HepG2 (cell line): ENCODE results near the gene IQCN. TPM values are rescaled to one million over a fixed set of nuclear protein-coding genes. Genes with fewer than 3 reads are reported as not detected.
A peak's percentile ranks its signal among the peaks of the same experiment; 100 is the strongest.

ENCODE experiments used
- ATAC-seq: fragments of 200-7000 bp; cut with Tn5 transposase; 3 replicates; pipeline ENCODE4 v1.9.1; 2020; ENCODE audit warnings: mild to moderate bottlenecking, moderate library complexity
- BruUV-seq: library from RNA; stranded (reverse); fragments of 400-500 nt; replicated peaks from 2 replicates; lab custom pipeline; 2021; lab: Mats Ljungman, UMichigan
- CTCF ChIA-PET: fragments of 300-600 bp; formaldehyde crosslinking; extraction: SDS; loops from one replicate; lab custom pipeline; 2021; ENCODE audit warnings: low total read pairs, inconsistent platforms, low intra/inter-chr PET ratio; lab: Yijun Ruan, JAX
- POLR2A ChIA-PET: fragments of 350-600 bp; sonication (Branson Sonifier 250); formaldehyde crosslinking; loops from one replicate; lab custom pipeline; 2020; ENCODE audit warnings: antibody characterized with exemption, inconsistent platforms; lab: Yijun Ruan, JAX
- DNase-seq: peaks from one replicate; pipeline ENCODE4 v3.0.0-alpha.2; 2015; ENCODE audit warnings: low spot score
- FAIRE-seq: peaks from 3 replicates; lab custom pipeline; 2011; peaks lifted over from hg19 to GRCh38; lab: Jason Lieb, UNC
- H2AFZ ChIP-seq: one replicate; pipeline ENCODE4 v1.6.1; 2011; ENCODE audit warnings: low read length, inconsistent platforms
- H3K27ac ChIP-seq: fragments of 300-600 bp; 3 replicates; pipeline ENCODE4 v1.8.0; 2011; ENCODE audit warnings: mixed run types, mild to moderate bottlenecking, mixed read lengths, low read length, inconsistent platforms; ENCODE audit not compliant: insufficient read depth; ENCODE audit errors: extremely low read length
- H3K27me3 ChIP-seq, 2 experiments: fragments of 200-600 bp in 1 of 2; 2 replicates in 1 of 2; 3 replicates in 1 of 2; pipeline versions ENCODE4 v1.6.0 to v1.8.0; 2011; ENCODE audit warnings: low read length in 2 of 2, mild to moderate bottlenecking in 2 of 2, moderate library complexity in 2 of 2, inconsistent platforms in 1 of 2; ENCODE audit not compliant: insufficient read depth in 2 of 2, control insufficient read depth in 1 of 2
- H3K36me3 ChIP-seq, 2 experiments: fragments of 200-600 bp in 1 of 2; replicated peaks in 1 of 2; 2 replicates in 1 of 2; 3 replicates in 1 of 2; pipeline versions ENCODE4 v1.5.1 to v1.8.0; 2011; ENCODE audit warnings: low read length in 2 of 2, inconsistent platforms in 1 of 2; ENCODE audit not compliant: insufficient read depth in 2 of 2, control insufficient read depth in 1 of 2
- H3K4me1 ChIP-seq: 2 replicates; pipeline ENCODE4 v1.5.1; 2012; ENCODE audit warnings: low read length, inconsistent platforms; ENCODE audit not compliant: insufficient read depth
- H3K4me2 ChIP-seq: 2 replicates; pipeline ENCODE4 v1.6.0; 2011; ENCODE audit warnings: low read depth, low read length, inconsistent platforms
- H3K4me3 ChIP-seq, 3 experiments: fragments of 200-600 bp in 1 of 3; sonication (generic), shearing (Covaris generic) in 1 of 3; replicated peaks in 1 of 3; 2 replicates each; pipeline ENCODE4 v1.5.1; 2011 to 2016; ENCODE audit warnings: low read length in 3 of 3, inconsistent platforms in 2 of 3, low read depth in 2 of 3, mild to moderate bottlenecking in 2 of 3, control low read depth in 1 of 3, mixed read lengths in 1 of 3; ENCODE audit not compliant: insufficient read depth in 1 of 3
- H3K79me2 ChIP-seq: one replicate; pipeline ENCODE4 v1.6.1; 2011; ENCODE audit warnings: low read length, inconsistent platforms; ENCODE audit not compliant: insufficient read depth
- H3K9ac ChIP-seq: 2 replicates; pipeline ENCODE4 v1.6.0; 2011; ENCODE audit warnings: mild to moderate bottlenecking, low read depth, low read length, inconsistent platforms; ENCODE audit not compliant: insufficient read depth
- H3K9me3 ChIP-seq: 2 replicates; pipeline ENCODE4 v1.5.1; 2012; ENCODE audit warnings: mild to moderate bottlenecking, low read length
- H4K20me1 ChIP-seq: 2 replicates; pipeline ENCODE4 v1.6.0; 2011; ENCODE audit warnings: inconsistent platforms, mild to moderate bottlenecking, low read length, moderate library complexity; ENCODE audit not compliant: insufficient read depth
- RXRA ChIP-seq: sonication (generic); formaldehyde crosslinking; IDR thresholded peaks from 2 replicates; pipeline ENCODE4 v1.5.1; 2020; ENCODE audit warnings: missing genetic modification reagents
- SUZ12 ChIP-seq: fragments of 150-350 bp; IDR thresholded peaks from 2 replicates; pipeline ENCODE4 v1.6.1; 2014; ENCODE audit warnings: low read depth, low read length
- ZNF318 ChIP-seq: sonication (generic); formaldehyde crosslinking; IDR thresholded peaks from 2 replicates; pipeline ENCODE4 v1.4.0; 2020; ENCODE audit warnings: mild to moderate bottlenecking, missing genetic modification reagents
- ZNF678 ChIP-seq: sonication (generic); formaldehyde crosslinking; IDR thresholded peaks from 2 replicates; pipeline ENCODE4 v1.4.0; 2020; ENCODE audit warnings: mild to moderate bottlenecking, missing genetic modification reagents
- ZNF709 ChIP-seq: sonication (generic); formaldehyde crosslinking; IDR thresholded peaks from 2 replicates; pipeline ENCODE4 v1.5.0; 2020; ENCODE audit warnings: mild to moderate bottlenecking, missing genetic modification reagents
- ZZZ3 ChIP-seq: sonication (generic); formaldehyde crosslinking; IDR thresholded peaks from 2 replicates; pipeline ENCODE4 v1.4.0; 2020; ENCODE audit warnings: missing genetic modification reagents, mild to moderate bottlenecking, borderline replicate concordance
- WGBS: methylation state at CpG from one replicate; pipeline ENCODE4 v1.1.6; 2017; ENCODE audit warnings: low lambda C conversion rate; 5-methylcytosine and 5-hydroxymethylcytosine counted together
- in situ Hi-C: cut with HindIII; loops from 2 replicates; pipeline ENCODE4 v1.10.0; 2017; ENCODE audit warnings: low pct_unique_long_range_greater_than_20kb; ENCODE audit not compliant: extremely low pct_ligation_motif_present
- intact Hi-C: fragments of 100-400 bp; cut with micrococcal nuclease; formaldehyde crosslinking; loops from one replicate; pipeline ENCODE4 v1.10.0; 2022; ENCODE audit not compliant: unreplicated experiment
- polyA plus RNA-seq, 8 experiments: library from polyadenylated mRNA; depleted of rRNA in 3 of 8; stranded (reverse) in 7 of 8; unstranded in 1 of 8; fragments of >200 nt; fragmentation: Illumina TruSeq in 4 of 8; extraction: Trizol in 4 of 8; gene quantifications; 2 replicates each; pipeline versions ENCODE4 v1.2.1 to v1.2.3, GENCODE V29; 2011 to 2016; ENCODE audit warnings: low read depth in 4 of 8, missing spikeins in 1 of 8, mixed read lengths in 1 of 8; ENCODE audit not compliant: insufficient read depth in 1 of 8
- total RNA-seq, 5 experiments: library from RNA; depleted of rRNA; stranded (reverse); fragments of >200 nt; fragmentation: Illumina TruSeq; extraction: Trizol; gene quantifications; 2 replicates each; pipeline ENCODE4 v1.2.3, GENCODE V29; 2016; ENCODE audit warnings: low read depth in 1 of 5
- TF ChIP-seq, protein P1 (sequence below), 2 experiments: sonication (generic) in 1 of 2; formaldehyde crosslinking in 1 of 2; IDR thresholded peaks; 2 replicates each; pipeline versions ENCODE4 v1.5.1 to v1.6.1; 2011 to 2020; ENCODE audit warnings: borderline replicate concordance in 1 of 2, low read depth in 1 of 2, low read length in 1 of 2, mild to moderate bottlenecking in 1 of 2, missing genetic modification reagents in 1 of 2, moderate library complexity in 1 of 2
- TF ChIP-seq, protein P2 (sequence below): sonication (generic); formaldehyde crosslinking; IDR thresholded peaks from 2 replicates; pipeline ENCODE4 v1.4.0; 2020; ENCODE audit warnings: missing genetic modification reagents, borderline replicate concordance

The IQCN gene
- total and polyA plus RNA-seq, 2 of the 13 experiments (the other 11 are each of a cell fraction or from before 2014, with no cell fraction given), result 0.04 to 0.18 TPM

DNA sequence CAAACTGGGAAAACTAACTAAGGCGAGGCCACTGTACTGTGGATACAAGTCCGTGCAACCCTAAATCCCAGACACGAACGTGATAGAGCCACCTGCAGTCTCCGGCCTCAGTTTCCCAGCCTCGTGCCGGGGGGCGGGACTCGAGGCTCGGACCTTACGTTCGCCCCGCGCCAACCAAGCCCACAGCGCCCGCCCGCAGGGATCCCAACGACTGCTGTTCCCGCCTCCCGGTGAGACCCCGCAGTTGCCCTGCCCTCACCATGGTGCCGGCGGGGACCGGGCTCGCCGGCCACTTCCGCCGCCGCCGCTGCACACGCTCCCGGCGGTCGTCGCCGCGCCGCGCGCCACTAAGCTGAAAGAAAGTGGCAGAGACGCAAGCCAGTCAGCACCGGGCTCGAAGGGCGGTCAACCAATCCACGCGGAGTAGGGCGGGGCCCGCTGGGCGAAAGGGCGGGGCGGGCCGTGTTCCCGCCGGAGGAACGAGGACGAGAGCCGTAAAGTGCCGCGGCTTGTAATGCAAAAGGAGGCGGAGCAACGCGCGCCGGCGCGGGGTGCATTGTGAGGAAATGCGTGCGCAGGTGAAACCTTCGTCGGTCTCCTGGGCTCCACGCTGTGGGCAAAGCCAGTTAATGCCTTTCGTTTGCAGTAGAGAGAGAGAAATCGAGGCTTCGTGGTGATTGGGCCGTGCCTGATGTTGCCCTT is 48.7 kb upstream of the IQCN start, which contains the start of gene LSM4:
Gene LSM4 (minus strand): TSS at position 318 of the 702 bp plus-strand sequence. CDS start 56 bp downstream, at position 262.
- FAIRE-seq (peak; percentile 94), DNase-seq (peak; percentile 95), ATAC-seq (peak; percentile 88)
- CTCF ChIA-PET, result interaction anchor here (1.1 to 3.5 kb wide), 3 partner anchors 18 to 44 kb away, joined by 3 to 50 read pairs (median 3); no protein-coding TSS in a partner anchor
- in situ Hi-C loops, result loop anchor here (5.0 kb wide), 1 partner anchor 46 kb away; no protein-coding TSS in a partner anchor
- Histone ChIP-seq H2AFZ (no peak within 1 kb of the TSS), H3K27me3 (no peaks in the 10 kb centered on the region), H3K4me1 (peaks cover 73% of the 10 kb centered on the region), H3K9ac (peak within 1 kb of the TSS; percentile 90), H3K4me3 (peak within 1 kb of the TSS; percentile 69 to 80 (median 72)), H4K20me1 (no peaks in the 10 kb centered on the region), H3K27ac (peak within 1 kb of the TSS; percentile 84), H3K9me3 (no peaks in the 10 kb centered on the region), H3K4me2 (peak within 1 kb of the TSS; percentile 95), H3K36me3 (no peaks in the 10 kb centered on the region), H3K79me2 (peaks cover 21% of the 10 kb centered on the region)
- intact Hi-C loops, result loop anchor here (1.0 to 5.0 kb wide), 2 partner anchors 44 to 121 kb away; partner anchors contain the start of gene RAB3A
- no TSS peak for BruUV-seq
- POLR2A ChIA-PET, result interaction anchor here (0.6 to 11.4 kb wide), 15 partner anchors 10 to 169 kb away, joined by 3 to 278 read pairs (median 7); partner anchors contain the start of genes GDF15, IQCN, JUND and SSBP4
- WGBS, result under 1% methylated on average over 33 of the region's 75 CpGs
- TF ChIP-seq ZZZ3 (no peak; the same call in 1 of the 2 replicates), ZNF318 (CRISPR knock-in tag) (0 out of 2 replicates have a peak, but pooled peaks have one; percentile 35), SUZ12 (no peak), RXRA (CRISPR knock-in tag) (0 out of 2 replicates have a peak, but pooled peaks have one; percentile 42), ZNF678 (CRISPR knock-in tag) (no peak), ZNF709 (0 out of 2 replicates have a peak, but pooled peaks have one; percentile 84)
- TF ChIP-seq, protein P1, sequence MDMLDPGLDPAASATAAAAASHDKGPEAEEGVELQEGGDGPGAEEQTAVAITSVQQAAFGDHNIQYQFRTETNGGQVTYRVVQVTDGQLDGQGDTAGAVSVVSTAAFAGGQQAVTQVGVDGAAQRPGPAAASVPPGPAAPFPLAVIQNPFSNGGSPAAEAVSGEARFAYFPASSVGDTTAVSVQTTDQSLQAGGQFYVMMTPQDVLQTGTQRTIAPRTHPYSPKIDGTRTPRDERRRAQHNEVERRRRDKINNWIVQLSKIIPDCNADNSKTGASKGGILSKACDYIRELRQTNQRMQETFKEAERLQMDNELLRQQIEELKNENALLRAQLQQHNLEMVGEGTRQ (IDR thresholded peaks at IDR 0.05; ENCODE audit: low read depth, low read length), result no peak
- TF ChIP-seq, protein P1 (CRISPR knock-in tag; IDR thresholded peaks at IDR 0.05; ENCODE audit: borderline replicate concordance), result no peak
- TF ChIP-seq, protein P2, sequence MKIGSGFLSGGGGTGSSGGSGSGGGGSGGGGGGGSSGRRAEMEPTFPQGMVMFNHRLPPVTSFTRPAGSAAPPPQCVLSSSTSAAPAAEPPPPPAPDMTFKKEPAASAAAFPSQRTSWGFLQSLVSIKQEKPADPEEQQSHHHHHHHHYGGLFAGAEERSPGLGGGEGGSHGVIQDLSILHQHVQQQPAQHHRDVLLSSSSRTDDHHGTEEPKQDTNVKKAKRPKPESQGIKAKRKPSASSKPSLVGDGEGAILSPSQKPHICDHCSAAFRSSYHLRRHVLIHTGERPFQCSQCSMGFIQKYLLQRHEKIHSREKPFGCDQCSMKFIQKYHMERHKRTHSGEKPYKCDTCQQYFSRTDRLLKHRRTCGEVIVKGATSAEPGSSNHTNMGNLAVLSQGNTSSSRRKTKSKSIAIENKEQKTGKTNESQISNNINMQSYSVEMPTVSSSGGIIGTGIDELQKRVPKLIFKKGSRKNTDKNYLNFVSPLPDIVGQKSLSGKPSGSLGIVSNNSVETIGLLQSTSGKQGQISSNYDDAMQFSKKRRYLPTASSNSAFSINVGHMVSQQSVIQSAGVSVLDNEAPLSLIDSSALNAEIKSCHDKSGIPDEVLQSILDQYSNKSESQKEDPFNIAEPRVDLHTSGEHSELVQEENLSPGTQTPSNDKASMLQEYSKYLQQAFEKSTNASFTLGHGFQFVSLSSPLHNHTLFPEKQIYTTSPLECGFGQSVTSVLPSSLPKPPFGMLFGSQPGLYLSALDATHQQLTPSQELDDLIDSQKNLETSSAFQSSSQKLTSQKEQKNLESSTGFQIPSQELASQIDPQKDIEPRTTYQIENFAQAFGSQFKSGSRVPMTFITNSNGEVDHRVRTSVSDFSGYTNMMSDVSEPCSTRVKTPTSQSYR, result no peak
